HK-2 (cell line): Measurements from ENCODE around the gene GPR132.
A peak's percentile ranks its signal among the peaks of the same experiment; 100 is the strongest.

Source experiments
- DNase-seq: peaks from one replicate; pipeline ENCODE4 v3.0.0-alpha.2; 2018; ENCODE audit not compliant: unreplicated experiment

GPR132 gene

DNA sequence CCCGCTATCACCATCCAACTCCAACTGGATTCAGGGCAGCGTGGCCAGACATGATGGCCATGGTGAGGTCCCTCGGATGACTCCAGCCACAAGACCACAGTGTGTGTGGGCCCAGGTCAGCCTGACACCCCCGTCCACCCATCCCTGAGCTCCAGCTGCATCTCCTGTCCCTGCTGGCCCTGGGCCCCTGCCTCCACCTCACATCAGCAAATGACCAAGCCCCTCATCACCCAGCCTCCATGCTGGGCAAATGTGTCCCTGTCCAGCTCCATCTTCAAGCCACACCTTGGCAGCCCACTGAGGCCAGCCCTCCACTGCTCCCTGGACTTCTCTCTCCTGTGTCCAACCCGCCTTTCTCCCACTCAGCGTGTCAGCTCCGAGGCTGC lies 3.2 kb downstream of the GPR132 start:
- no peak for DNase-seq

DNA sequence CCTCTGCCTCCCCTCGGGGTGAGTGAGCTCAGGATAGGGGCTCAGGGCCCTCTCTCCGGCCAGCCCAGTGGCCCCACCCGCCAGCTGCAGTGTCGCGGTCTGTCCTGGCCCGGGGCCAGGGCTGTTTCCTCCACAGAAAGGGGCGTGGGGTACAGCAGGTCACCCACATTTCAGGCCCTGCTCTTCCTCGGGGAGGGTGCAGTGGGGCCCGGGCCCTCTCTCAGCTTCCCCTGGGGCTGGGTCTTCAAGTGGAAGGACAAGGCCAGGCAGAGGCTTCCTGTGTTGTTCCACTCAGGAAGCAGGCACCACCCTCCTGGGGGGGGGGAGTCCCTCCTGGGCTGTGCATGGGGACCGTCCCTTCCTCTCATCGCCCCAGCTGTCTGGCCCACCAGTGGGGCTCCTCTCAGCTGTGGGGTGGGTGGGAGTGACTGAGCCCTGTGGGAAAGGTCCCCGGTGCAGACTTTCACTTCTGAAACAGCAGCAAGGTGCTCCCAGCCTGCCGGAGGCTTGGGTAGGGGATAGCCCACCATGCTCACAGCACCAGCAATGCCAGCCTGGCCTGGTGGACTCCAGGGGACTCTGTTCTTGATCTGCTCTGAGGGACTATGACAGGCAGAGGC lies 3.7 kb downstream of the GPR132 start:
- DNase-seq, result no peak

DNA sequence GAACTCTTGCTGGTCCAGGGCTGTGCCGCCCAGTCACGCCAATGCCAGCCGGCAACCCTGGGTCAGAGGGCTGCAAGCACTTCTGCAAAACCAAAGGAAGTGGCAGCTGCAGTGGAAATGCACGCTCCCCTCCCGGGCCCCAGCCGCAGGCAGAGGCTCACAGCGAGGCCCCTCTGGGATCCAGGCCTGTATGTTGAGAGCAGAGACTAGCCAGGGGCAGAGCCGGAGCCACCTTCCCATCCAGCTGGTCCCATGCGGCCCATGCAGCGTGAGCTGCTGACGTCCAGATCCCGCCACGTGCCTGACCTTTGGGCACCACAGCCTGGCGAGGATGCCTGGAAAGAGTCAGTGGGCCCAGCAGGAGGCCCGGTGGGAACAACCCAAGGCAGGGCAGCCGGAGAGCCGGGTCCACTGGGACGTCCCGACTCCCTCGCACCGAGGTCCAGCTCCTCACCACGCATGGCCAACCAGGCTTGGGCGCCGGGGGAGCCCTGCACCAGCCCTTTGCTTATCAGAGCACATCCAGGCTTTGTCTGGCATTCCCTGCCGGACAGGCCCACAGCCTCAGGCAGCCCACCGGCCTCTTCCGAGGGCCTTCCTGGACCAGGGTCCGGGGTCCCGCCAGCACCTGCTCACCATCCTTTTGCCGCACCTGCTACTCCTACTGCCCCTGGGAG lies 4.3 kb downstream of the GPR132 start:
- no peak for DNase-seq

DNA sequence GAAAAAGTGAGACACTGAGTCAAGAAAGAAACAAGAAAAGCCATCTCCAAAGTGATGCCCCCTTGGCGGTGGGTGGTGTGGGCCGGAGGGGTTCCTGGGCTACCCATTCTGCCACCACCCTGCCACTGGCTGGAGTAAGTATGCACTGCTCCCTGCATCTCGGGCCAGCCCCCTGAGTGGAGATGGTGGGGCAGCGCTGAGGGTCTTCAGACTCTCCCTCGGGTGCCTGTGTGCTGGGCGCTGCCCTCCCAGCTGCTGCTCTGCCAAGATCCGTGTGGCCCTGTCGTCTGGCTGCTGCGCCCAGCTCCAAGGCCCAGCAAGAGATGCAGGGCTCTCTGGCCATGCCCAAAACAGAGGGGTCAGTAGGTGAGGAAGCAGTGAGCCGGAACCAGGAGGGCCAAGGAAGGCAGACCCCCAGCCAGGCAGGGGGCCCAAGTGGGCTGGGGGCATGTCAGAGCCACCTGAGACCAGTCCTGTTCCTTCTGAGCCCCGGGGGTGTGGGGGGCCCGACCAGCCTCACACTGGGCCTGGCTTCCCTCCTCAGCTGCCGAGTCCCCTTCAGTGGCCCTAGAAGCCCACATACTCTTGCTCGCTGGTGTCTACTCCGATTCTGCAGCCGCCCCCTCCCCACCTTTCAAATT lies 5.2 kb downstream of the GPR132 start:
- no peak for DNase-seq

DNA sequence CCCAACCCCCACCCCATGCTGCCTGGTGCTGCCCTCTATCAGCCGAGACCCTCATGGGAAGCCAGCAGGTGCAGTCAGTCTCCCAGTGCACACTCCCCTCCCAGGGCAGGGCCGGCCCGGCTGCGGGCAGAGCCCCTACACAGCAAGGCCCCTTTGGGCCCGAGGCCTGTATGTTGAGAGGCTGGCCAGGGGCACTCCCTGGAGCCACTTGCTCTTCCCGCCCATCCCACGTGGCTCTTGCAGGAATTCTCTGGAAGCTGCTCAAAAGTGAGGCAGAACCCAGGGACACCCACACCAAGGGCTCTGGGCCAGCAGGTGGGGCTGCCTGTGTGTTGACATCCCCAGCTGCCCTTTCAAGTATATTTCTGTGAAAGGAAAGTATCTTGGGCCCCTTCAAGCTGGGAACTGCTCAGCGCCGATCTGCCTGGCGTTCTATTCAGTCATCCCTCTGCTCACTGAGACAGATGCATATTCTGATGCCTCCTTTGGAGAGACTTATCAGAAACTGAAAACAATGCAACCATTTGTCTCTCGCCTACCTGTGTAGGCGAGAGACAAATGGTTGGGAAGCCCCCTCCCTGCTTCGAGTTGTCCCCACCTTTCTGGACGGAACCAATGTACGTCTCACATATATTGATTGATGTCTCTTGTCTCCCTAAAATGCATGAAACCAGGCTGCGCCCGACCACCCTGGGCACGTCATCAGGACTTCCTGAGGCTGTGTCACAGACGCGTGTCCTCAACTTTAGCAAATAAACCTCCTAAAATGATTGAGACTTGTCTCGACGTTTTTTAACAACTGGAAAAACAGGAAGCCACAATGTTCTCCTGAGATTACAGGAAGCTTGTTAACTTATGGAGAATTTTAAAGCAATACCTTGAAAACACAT lies 6.0 kb downstream of the GPR132 start:
- no peak for DNase-seq

DNA sequence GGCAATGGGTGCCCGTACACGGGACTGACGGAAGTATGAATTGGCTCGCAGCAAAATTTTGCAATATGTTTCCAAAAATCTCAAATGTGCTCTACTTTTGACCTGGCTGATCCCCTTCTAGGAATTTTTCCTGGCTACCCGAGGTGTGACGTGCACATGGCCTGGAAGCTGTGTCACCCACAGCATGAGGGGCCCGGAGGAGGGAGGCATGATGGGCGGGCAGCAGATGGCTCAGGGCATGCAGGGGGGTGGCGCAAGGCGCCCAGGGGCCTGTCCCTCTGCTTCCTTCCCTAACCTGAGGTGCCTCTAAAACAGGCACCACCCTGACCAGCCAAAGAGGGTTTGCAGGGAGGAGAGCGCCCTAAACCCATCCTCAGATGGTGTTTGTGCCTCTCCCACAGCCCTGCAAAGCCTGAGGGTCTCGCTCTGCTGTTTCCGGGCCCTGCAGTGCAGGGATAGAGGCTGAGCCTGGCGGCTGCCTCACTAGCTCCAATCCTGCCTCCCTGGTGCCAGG lies 6.7 kb downstream of the GPR132 start:
- no peak for DNase-seq

DNA sequence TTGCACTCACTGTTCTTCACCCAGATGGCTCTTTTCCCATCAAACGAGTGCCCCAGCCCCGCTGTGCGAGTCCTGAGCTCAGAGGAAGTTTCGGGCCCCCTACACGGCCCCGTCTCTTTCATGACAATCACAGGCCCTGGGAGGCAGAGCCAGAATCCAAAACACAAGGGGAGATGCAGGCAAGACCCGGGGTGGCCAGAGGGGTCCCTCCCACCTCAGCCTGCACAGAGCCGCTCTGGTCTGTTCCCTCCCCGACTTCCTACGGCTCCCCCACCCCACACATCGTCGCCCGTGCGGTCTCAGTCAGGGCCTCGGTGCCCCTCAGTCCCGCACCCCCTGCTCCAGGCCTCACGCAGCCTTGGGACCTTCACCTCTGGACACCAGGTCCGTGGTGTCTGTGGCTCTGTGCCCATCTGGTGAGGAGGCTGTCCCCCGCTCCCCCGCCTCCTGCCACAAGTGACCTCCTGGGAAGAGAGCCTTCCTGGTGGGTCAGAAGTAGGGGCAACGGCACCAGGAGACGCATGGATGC lies 8.9 kb downstream of the GPR132 start:
- DNase-seq, result no peak

DNA sequence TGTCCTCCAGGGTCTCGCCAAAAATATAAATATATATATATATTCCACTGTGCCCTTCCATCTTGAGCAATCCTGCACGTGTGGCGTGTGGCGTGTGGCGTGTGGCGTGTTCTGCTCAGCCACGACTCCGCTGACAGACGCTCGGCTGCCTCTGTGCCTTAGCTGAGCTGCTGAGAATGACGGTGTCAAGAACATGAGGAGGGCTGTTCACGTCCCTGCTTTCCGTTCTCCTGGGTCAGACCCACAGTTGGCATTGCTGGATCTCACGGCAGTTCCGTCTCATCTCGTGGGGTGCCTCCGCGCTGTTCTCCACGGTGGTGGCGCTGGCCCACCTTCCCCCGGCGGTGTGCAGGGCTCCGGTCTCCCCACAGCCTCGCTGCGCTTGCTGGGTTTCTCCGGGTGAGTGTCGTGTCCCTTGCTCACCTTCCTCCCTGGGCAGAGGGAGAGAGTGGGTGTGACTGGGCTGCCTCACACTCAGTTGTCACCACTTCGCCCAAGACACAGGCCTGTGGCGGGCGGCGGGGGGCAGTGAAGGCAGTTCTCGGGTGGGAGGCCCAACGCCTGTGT lies 9.4 kb downstream of the GPR132 start:
- DNase-seq, result no peak

DNA sequence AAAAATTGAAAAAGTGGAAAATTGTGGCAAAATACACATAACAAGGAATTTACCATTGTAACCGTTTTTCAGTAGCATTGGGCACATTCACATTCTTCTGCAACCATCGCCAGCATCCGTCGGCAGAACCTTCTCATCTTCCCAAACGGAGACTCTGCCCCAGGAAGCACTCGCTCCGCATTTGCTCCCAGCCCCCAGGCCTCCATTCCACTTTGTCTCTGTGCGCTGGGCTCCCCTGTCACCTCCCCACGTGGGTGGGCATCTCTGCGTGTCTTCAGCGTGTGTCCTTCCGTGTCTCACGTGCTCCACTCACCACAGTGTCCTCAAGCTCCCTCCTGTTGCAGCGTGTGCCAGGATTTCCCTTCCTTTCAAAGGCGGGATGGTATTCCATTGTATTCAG lies 9.9 kb downstream of the GPR132 start:
- no peak for DNase-seq

DNA sequence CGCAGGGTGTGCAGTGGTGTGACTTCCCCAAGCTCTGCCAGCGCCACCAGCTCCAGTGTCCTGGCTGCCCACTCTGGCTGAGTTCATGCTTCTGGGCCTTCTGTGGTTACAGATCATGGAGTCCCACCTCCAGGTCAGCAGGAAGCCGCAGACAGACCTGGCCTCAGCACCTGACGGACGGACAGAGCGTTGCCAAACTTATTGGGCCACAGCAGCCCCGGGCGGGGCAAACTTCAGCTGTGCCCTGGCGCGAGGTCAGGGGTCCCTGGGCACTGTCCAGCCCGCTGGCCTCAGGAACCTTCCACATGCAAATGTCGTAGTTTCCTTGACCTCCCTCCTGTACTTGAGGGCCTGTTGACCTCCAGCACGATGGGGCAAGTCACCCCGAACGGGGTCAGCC lies 11.2 kb downstream of the GPR132 start:
- no peak for DNase-seq

DNA sequence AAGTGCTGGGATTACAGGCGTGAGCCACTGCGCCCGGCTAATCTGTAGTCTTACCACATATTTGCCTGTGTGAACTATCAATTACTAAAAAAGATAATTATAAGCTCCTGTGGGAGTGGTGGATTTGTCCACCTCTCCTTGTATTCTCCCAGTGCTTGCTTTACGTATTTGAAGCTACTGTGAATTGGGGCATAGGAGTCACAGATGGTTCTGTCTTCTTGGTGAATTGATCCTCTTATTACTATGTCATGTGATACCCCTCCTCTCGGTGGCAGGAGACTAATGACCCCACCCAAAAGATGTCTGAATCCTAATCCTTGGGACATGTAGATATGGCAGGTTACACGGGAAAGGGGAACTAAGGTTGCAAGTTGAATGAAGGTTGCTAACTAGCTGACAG lies 11.8 kb downstream of the GPR132 start:
- DNase-seq, result no peak

DNA sequence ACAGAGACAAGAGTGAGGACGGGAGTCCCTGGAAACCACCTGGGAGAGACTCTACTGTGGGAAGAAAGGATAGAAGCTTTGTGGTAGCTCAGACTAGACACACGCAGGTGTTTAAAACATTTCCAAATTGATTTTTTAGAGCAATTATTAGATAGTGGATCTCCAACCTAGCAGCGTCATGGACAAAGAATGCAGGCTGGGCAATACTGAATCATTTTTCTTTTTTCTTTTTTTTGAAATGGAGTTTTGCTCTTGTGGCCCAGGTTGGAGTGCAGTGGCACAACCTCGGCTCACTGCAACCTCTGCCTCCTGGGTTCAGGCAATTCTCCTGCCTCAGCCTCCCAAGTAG lies 13.1 kb downstream of the GPR132 start:
- no peak for DNase-seq

DNA sequence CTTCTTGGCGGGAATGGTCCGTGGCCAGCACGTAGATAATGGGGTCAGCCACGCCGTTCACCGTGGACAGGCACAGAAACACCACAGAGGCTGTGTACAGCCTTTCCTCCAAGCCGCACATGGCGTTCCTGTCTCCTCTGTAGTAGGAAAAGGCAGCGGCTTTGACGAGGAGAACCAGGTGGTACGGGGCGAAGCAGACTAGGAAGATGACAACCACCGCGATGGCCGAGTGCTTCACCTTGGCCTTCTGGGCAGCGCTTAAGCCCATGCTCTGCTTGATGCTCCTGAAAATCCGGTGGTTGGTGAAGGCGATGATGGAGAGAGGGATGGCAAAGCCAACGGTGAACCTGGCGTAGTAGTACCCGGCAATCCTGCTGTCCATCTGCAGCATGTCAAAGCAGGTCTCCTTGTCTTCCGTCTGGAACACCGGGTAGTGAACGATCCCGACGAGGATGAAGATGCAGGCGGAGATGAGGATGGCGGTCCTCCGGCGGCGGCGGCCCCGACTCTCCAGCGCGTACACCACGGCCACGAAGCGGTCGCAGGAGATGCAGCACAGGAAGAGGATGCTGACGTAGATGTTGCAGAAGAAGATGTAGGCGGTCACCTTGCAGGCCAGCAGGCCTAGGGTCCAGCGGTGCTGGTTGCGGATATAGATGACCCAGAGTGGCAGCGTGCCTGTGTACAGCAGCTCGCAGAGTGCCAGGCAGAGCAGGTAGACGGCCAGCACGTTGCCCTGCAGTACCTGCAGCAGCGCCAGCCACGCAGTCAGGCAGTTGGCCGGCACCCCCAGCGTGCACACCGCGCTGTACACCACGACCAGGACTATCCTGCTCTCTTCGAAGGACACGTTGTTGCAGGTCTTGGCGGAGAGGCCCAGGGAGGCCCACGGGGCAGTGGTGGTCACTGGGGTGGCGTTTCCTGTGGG lies 13.8 kb downstream of the GPR132 start:
- DNase-seq, result no peak

DNA sequence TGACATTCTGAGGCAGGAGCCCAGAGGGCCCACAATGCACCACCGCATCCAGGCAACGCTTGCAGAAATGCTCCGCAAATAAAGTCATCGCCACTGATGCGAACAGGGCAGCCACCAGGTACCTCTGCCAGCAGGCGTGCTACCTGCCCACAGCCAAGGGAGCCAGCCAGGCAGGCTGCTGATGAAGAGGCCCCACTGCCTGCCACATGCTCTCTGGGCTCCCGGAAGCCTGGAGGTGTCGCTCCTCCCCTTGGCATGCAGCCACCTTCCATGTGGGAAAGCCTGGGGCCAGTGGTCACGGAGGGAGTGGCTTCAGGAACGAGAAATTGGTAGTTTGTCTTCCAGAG lies 14.7 kb downstream of the GPR132 start:
- peak; percentile 88 for DNase-seq

DNA sequence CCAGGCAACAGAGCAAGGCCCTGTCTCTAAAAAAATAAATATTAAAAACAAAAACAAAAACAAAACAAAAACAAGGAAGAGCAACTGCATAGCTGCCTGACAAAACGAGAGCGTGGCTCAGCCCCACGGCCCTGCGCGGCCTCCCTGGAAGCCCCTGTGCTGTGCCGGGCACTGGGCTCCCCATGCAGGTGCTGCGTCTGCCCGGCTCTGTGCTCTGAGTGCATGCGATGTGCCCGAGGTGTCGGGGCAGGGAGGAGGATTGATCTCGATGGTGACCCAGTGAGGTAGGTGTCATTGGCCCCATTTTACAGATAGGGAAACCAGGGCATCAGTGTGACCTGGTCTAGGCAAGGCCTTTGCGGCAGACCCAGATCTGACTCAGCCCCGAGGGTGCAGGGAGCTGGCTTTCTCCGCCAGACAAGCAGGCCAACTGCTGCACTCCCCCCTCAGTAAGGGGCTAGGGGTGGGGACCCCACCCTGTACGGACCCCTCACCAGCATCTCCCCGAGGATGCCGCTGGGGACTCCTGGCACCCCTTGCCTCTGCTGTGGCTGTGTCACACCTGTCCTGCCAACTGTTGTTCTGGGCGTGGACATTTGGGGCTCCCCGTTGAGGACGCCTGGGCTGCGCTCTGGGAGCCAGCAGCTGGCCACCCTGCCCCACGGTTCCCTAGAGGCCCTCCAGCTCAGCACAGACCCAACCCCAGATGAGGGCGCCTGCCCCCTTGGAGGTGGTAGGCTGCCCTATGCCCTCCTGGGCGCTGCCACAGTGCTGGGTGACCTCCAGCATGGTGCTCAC lies 15.3 kb downstream of the GPR132 start:
- no peak for DNase-seq

DNA sequence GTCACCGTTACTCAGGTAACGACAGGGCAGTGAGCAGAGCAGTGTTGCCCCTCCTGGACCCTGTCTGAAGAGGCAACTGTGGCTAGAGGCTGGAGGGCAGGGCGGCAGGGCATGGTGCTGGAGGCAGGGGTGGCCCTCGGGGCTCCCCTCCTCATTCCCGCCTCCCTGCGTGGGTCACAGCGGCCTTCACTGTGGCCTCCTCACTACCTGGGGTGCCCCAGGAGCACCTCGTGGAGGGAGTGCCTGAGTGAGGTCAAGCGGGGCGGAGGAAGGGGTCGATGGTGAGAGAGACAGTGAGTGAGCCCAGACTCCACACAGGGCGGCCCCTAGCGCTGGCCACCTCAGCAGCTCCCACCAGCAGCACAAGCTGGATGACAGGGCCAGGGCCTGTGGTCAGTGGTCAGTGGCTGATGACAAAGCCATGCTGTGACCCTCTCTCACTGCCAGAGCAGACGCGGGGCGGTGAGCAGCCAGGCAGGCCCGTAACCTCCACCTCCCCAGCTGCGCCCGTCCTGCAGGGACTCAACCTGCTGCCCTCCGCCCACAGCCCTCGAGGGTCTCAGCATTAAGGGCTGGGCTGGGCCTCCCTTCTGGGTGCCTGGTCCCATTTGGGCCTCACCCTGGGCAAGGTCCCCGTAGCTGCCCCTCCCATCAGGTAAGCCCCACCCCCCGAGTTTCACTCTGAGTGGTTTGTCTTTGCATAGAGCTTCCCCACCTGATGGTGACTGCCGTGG lies 17.8 kb downstream of the GPR132 start:
- DNase-seq, result no peak

DNA sequence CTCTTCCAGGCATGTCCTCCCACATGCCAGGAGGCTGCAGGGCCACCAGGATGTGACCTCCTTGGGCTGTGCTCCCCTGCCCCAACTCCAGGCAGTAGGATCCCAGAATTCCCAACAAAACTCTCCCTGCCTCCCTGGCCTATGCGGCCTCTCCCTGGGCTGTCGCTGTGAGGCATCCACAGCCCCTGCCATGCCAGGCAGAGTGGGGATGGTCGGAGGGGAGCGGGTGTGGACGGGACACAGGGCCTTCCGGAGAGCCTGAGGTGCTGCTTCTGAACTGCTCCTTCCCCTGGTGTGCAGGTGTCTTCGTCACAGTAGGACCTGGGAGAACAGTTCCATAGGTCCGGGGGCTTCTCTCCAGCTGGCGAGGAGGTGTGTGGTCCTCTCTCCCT lies 18.3 kb downstream of the GPR132 start:
- DNase-seq, result no peak

DNA sequence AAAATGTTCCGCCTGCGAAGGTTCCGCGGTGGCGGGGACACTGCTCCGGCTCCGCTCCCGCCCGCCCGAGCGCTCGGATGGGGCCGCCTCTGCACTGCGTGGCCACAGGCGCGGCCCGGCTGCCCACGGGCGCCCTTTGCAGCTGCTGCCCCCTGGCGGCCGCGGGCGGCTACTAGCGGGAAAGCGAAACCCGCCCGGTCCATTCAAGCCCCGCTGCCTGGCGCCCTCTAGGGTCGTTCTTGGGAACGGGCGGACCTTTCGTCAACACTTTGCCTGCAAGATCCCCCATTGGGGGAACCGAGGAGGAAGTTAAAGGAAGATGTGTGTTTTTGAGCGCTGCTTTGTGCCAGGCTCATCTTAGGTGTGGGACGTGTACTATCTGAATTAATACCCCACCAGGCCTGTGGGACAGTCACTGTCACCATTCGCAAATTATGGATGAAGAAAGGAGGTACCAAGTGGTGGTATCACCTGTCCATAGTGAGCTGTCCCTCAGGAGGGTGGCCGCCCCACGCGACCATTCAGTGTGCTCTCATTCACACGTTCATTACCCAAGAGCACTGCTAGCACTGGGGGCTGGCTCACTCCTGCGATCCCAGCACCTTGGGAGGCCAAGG lies 19.4 kb downstream of the GPR132 start:
- DNase-seq, result peak; percentile 62

DNA sequence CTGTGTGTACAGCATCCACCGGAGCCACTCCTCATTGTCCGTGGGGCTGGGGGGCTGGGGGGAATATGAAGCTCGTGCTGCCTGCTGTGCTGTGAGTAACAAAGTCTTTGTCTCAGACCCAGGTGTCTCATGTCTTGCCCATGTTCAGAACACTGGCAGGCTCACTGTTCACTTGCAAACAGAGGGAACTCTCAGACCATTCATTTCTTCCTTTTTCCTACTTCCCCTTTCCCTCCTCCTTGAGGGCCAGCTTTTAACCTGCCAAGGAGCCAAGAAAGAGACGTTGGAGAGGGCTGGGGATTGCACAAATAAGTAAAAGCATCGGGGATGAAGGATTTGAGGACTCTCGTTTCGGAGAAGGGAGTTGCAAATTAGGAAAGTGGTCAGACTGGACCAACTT lies 21.6 kb downstream of the GPR132 start:
- no peak for DNase-seq
